ENCODE measurements around the gene SH3TC2. TPM values are rescaled to one million over a fixed set of nuclear protein-coding genes. Genes with fewer than 3 reads are reported as not detected.

SH3TC2 gene
- total RNA-seq, 1 donor from 2014 or later = 0.25 TPM

- Mint-ChIP-seq H3K9me3 (ENCODE audit: unreplicated experiment) (no peaks in the 10 kb centered on the region), H3K36me3 (ENCODE audit: unreplicated experiment) (no peaks in the 10 kb centered on the region), H3K27ac (ENCODE audit: unreplicated experiment) (no peak overlapping the region), H3K4me3 (ENCODE audit: unreplicated experiment) (no peak overlapping the region), H3K4me1 (ENCODE audit: low read depth, unreplicated experiment) (no peaks in the 10 kb centered on the region), H3K27me3 (ENCODE audit: unreplicated experiment) (peaks cover 2% of the 10 kb centered on the region)
- no peak for TF ChIP-seq CTCF (IDR thresholded peaks at IDR 0.05; ENCODE audit: partially characterized antibody, unreplicated experiment)
- DNase-seq = no peak
Measured at GRCh38 chr5:148976569-148977381, 86.1 kb downstream of the SH3TC2 start.

- DNase-seq = no peak
- H3K9me3 Mint-ChIP-seq (ENCODE audit: unreplicated experiment) = no peaks in the 10 kb centered on the region
- H3K27ac Mint-ChIP-seq (ENCODE audit: unreplicated experiment) = no peak overlapping the region
- no peaks in the 10 kb centered on the region for H3K4me1 Mint-ChIP-seq (ENCODE audit: low read depth, unreplicated experiment)
- peaks cover 2% of the 10 kb centered on the region for H3K27me3 Mint-ChIP-seq (ENCODE audit: unreplicated experiment)
- H3K4me3 Mint-ChIP-seq (ENCODE audit: unreplicated experiment) = no peak overlapping the region
- H3K36me3 Mint-ChIP-seq (ENCODE audit: unreplicated experiment) = no peaks in the 10 kb centered on the region
- no peak for TF ChIP-seq CTCF (IDR thresholded peaks at IDR 0.05; ENCODE audit: partially characterized antibody, unreplicated experiment)
Measured at GRCh38 chr5:148974642-148975327, 88.1 kb downstream of the SH3TC2 start.

- Mint-ChIP-seq H3K9me3 (ENCODE audit: unreplicated experiment) (no peaks in the 10 kb centered on the region), H3K27me3 (ENCODE audit: unreplicated experiment) (no peaks in the 10 kb centered on the region), H3K4me1 (ENCODE audit: low read depth, unreplicated experiment) (no peaks in the 10 kb centered on the region), H3K36me3 (ENCODE audit: unreplicated experiment) (no peaks in the 10 kb centered on the region), H3K27ac (ENCODE audit: unreplicated experiment) (no peak overlapping the region), H3K4me3 (ENCODE audit: unreplicated experiment) (no peak overlapping the region)
- DNase-seq = no peak
- no peak for TF ChIP-seq CTCF (IDR thresholded peaks at IDR 0.05; ENCODE audit: partially characterized antibody, unreplicated experiment)
Measured at GRCh38 chr5:148973455-148973854, 89.4 kb downstream of the SH3TC2 start.

- H3K4me1 Mint-ChIP-seq (ENCODE audit: low read depth, unreplicated experiment) = no peaks in the 10 kb centered on the region
- peak overlapping the region; percentile 28 for H3K27ac Mint-ChIP-seq (ENCODE audit: unreplicated experiment)
- DNase-seq = no peak
- no peaks in the 10 kb centered on the region for H3K27me3 Mint-ChIP-seq (ENCODE audit: unreplicated experiment)
- no peak overlapping the region for H3K4me3 Mint-ChIP-seq (ENCODE audit: unreplicated experiment)
- H3K9me3 Mint-ChIP-seq (ENCODE audit: unreplicated experiment) = no peaks in the 10 kb centered on the region
- TF ChIP-seq CTCF (IDR thresholded peaks at IDR 0.05; ENCODE audit: partially characterized antibody, unreplicated experiment) = no peak
- no peaks in the 10 kb centered on the region for H3K36me3 Mint-ChIP-seq (ENCODE audit: unreplicated experiment)
Measured at GRCh38 chr5:148972974-148973374, 89.9 kb downstream of the SH3TC2 start.

- Mint-ChIP-seq H3K4me3 (ENCODE audit: unreplicated experiment) (no peak overlapping the region), H3K4me1 (ENCODE audit: low read depth, unreplicated experiment) (no peaks in the 10 kb centered on the region), H3K27me3 (ENCODE audit: unreplicated experiment) (no peaks in the 10 kb centered on the region), H3K27ac (ENCODE audit: unreplicated experiment) (no peak overlapping the region), H3K36me3 (ENCODE audit: unreplicated experiment) (no peaks in the 10 kb centered on the region), H3K9me3 (ENCODE audit: unreplicated experiment) (no peaks in the 10 kb centered on the region)
- DNase-seq = no peak
- TF ChIP-seq CTCF (IDR thresholded peaks at IDR 0.05; ENCODE audit: partially characterized antibody, unreplicated experiment) = no peak
Measured at GRCh38 chr5:148972396-148972795, 90.5 kb downstream of the SH3TC2 start.

Data from glutamatergic neuron (in vitro differentiated cells).